HEK293 (cell line): Measurements from ENCODE around the gene PYGO2.

Experiments used
- AEBP2 ChIP-seq: fragments of 450-650 bp; formaldehyde crosslinking; IDR thresholded peaks from 2 replicates; pipeline ENCODE4 v1.5.1; 2016; ENCODE audit warnings: missing biosample characterization, missing genetic modification characterization, borderline replicate concordance
- CTCF ChIP-seq: fragments of 450-650 bp; formaldehyde crosslinking; IDR thresholded peaks from 2 replicates; pipeline ENCODE4 v1.5.1; 2016; ENCODE audit warnings: missing biosample characterization, missing genetic modification characterization
- EGR2 ChIP-seq: fragments of 450-650 bp; formaldehyde crosslinking; IDR thresholded peaks from 2 replicates; pipeline ENCODE4 v1.5.1; 2016; ENCODE audit warnings: low read depth, missing biosample characterization, missing genetic modification characterization
- MEIS1 ChIP-seq: sonication (generic); formaldehyde crosslinking; IDR thresholded peaks from 2 replicates; pipeline ENCODE4 v1.8.1; 2022; ENCODE audit warnings: missing genetic modification reagents, mild to moderate bottlenecking, borderline replicate concordance
- PRDM6 ChIP-seq: fragments of 450-650 bp; formaldehyde crosslinking; IDR thresholded peaks from 2 replicates; pipeline ENCODE4 v1.5.1; 2017; ENCODE audit warnings: missing biosample characterization, missing genetic modification characterization
- SP2 ChIP-seq: fragments of 450-650 bp; formaldehyde crosslinking; IDR thresholded peaks from 2 replicates; pipeline ENCODE4 v1.5.1; 2016; ENCODE audit warnings: missing biosample characterization, missing genetic modification characterization
- TCF7L2 ChIP-seq: IDR thresholded peaks from 2 replicates; pipeline ENCODE4 v1.6.1; 2011; ENCODE audit warnings: low read depth, mild to moderate bottlenecking, inconsistent platforms, low read length, moderate library complexity, borderline replicate concordance
- TRIM28 ChIP-seq: IDR thresholded peaks from 2 replicates; pipeline ENCODE4 v1.6.1; 2011; ENCODE audit warnings: low read length, control low read depth, borderline replicate concordance
- TSHZ1 ChIP-seq: fragments of 450-650 bp; formaldehyde crosslinking; IDR thresholded peaks from 2 replicates; pipeline ENCODE4 v1.5.1; 2016; ENCODE audit warnings: missing biosample characterization, missing genetic modification characterization, borderline replicate concordance
- ZBTB17 ChIP-seq: fragments of 450-650 bp; formaldehyde crosslinking; IDR thresholded peaks from 2 replicates; pipeline ENCODE4 v1.5.1; 2016; ENCODE audit warnings: missing biosample characterization, missing genetic modification characterization
- ZFP37 ChIP-seq: fragments of 450-650 bp; formaldehyde crosslinking; IDR thresholded peaks from 2 replicates; pipeline ENCODE4 v1.5.1; 2016; ENCODE audit warnings: missing biosample characterization, missing genetic modification characterization
- ZNF132 ChIP-seq: fragments of 450-650 bp; formaldehyde crosslinking; IDR thresholded peaks from 2 replicates; pipeline ENCODE4 v1.5.1; 2017; ENCODE audit warnings: missing biosample characterization, missing genetic modification characterization, borderline replicate concordance
- ZNF174 ChIP-seq: fragments of 450-650 bp; formaldehyde crosslinking; IDR thresholded peaks from 2 replicates; pipeline ENCODE4 v1.5.0; 2017; ENCODE audit warnings: missing biosample characterization, mild to moderate bottlenecking, missing genetic modification characterization
- ZNF175 ChIP-seq: fragments of 450-650 bp; formaldehyde crosslinking; IDR thresholded peaks from 2 replicates; pipeline ENCODE4 v1.5.1; 2016; ENCODE audit warnings: missing biosample characterization, missing genetic modification characterization
- ZNF2 ChIP-seq: fragments of 450-650 bp; formaldehyde crosslinking; IDR thresholded peaks from 2 replicates; pipeline ENCODE4 v1.5.1; 2016; ENCODE audit warnings: missing biosample characterization, missing genetic modification characterization
- ZNF202 ChIP-seq: fragments of 450-650 bp; formaldehyde crosslinking; IDR thresholded peaks from 2 replicates; pipeline ENCODE4 v1.5.1; 2016; ENCODE audit warnings: missing biosample characterization, missing genetic modification characterization, borderline replicate concordance
- ZNF221 ChIP-seq: fragments of 450-650 bp; formaldehyde crosslinking; IDR thresholded peaks from 2 replicates; pipeline ENCODE4 v1.5.1; 2017; ENCODE audit warnings: missing biosample characterization, missing genetic modification characterization, borderline replicate concordance
- ZNF324 ChIP-seq: fragments of 450-650 bp; formaldehyde crosslinking; IDR thresholded peaks from 2 replicates; pipeline ENCODE4 v1.5.1; 2016; ENCODE audit warnings: missing biosample characterization, missing genetic modification characterization
- ZNF335 ChIP-seq: fragments of 450-650 bp; formaldehyde crosslinking; conservative IDR thresholded peaks from 2 replicates; pipeline ENCODE4 v1.5.1; 2016; ENCODE audit warnings: missing biosample characterization, missing genetic modification characterization
- ZNF394 ChIP-seq: fragments of 450-650 bp; formaldehyde crosslinking; IDR thresholded peaks from 2 replicates; pipeline ENCODE4 v1.5.1; 2016; ENCODE audit warnings: missing biosample characterization, missing genetic modification characterization, mild to moderate bottlenecking, moderate library complexity, borderline replicate concordance
- ZNF473 ChIP-seq: fragments of 450-650 bp; formaldehyde crosslinking; IDR thresholded peaks from 2 replicates; pipeline ENCODE4 v1.5.1; 2017; ENCODE audit warnings: missing biosample characterization, missing genetic modification characterization
- ZNF596 ChIP-seq: fragments of 450-650 bp; IDR thresholded peaks from 2 replicates; pipeline ENCODE4 v1.5.0; 2018; ENCODE audit warnings: missing biosample characterization, mild to moderate bottlenecking, missing genetic modification characterization, moderate library complexity
- ZNF621 ChIP-seq: fragments of 450-650 bp; formaldehyde crosslinking; IDR thresholded peaks from 2 replicates; pipeline ENCODE4 v1.5.1; 2017; ENCODE audit warnings: missing biosample characterization, missing genetic modification characterization
- ZNF76 ChIP-seq: fragments of 450-650 bp; formaldehyde crosslinking; IDR thresholded peaks from 2 replicates; pipeline ENCODE4; 2016; ENCODE audit warnings: low read depth, missing biosample characterization, missing genetic modification characterization, borderline replicate concordance
- ZNF791 ChIP-seq: fragments of 450-650 bp; formaldehyde crosslinking; IDR thresholded peaks from 2 replicates; pipeline ENCODE4 v1.5.1; 2016; ENCODE audit warnings: missing biosample characterization, missing genetic modification characterization
- ZNF843 ChIP-seq: fragments of 450-650 bp; formaldehyde crosslinking; IDR thresholded peaks from 2 replicates; pipeline ENCODE4 v1.5.1; 2016; ENCODE audit warnings: missing biosample characterization, missing genetic modification characterization
- ZSCAN30 ChIP-seq: fragments of 450-650 bp; IDR thresholded peaks from 2 replicates; pipeline ENCODE4 v1.5.1; 2018; ENCODE audit warnings: missing biosample characterization, mild to moderate bottlenecking, missing genetic modification characterization, moderate library complexity

The PYGO2 gene

GRCh38 chr1:154937085-154937987 is 24.2 kb downstream of the PYGO2 start (continued):
- TF ChIP-seq TSHZ1 (peak; percentile 4; the same call in 1 of the 2 replicates), SP2 (peak; percentile 59), ZNF174 (tag by site-specific recombination) (no peak), ZNF324 (no peak; the same call in 1 of the 2 replicates), ZBTB17 (tag by site-specific recombination) (peak; percentile 81), ZNF221 (tag by site-specific recombination) (no peak), TRIM28 (no peak), ZFP37 (no peak), CTCF (tag by site-specific recombination) (peak; percentile 38; the same call in 1 of the 2 replicates), PRDM6 (tag by site-specific recombination) (no peak), TCF7L2 (peak; percentile 57; the same call in 1 of the 2 replicates), ZNF394 (no peak), ZNF843 (tag by site-specific recombination) (no peak), AEBP2 (tag by site-specific recombination) (no peak), ZNF175 (tag by site-specific recombination) (no peak), ZNF596 (no peak), ZNF791 (no peak), ZNF335 (tag by site-specific recombination) (peak; percentile 34; the same call in 1 of the 2 replicates), ZNF621 (tag by site-specific recombination) (no peak), ZNF473 (no peak), MEIS1 (CRISPR knock-in tag) (no peak), ZNF76 (tag by site-specific recombination) (peak; percentile 61; the same call in 1 of the 2 replicates), EGR2 (tag by site-specific recombination) (peak; percentile 78), ZNF2 (tag by site-specific recombination) (no peak), ZNF132 (tag by site-specific recombination) (no peak), ZSCAN30 (tag by site-specific recombination) (no peak; the same call in 1 of the 2 replicates), ZNF202 (tag by site-specific recombination) (no peak)
